Measurements from ENCODE around the gene EXOC6B. TPM values are rescaled to one million over a fixed set of nuclear protein-coding genes. Genes with fewer than 3 reads are reported as not detected.

The EXOC6B gene
- total and polyA plus RNA-seq, 9 of the 15 experiments (the other 6 are each of a cell fraction or from before 2014, with no cell fraction given): 0.28 to 4.2 (median 2.0) TPM

GRCh38 chr2:72757177-72757775 is 68.6 kb downstream of the EXOC6B start (continued):
- TF ChIP-seq CXXC5 (CRISPR knock-in tag; IDR thresholded peaks at IDR 0.05) (peak; percentile 70), ILK (tag; IDR thresholded peaks at IDR 0.05; ENCODE audit: borderline replicate concordance, low read depth) (0 out of 2 replicates have a peak, but pooled peaks have one; percentile 65), ZNF134 (CRISPR knock-in tag; conservative IDR thresholded peaks at IDR 0.05) (peak; percentile 74), CCAR2 (IDR thresholded peaks at IDR 0.05; ENCODE audit: low read depth, low read length) (no peak), ZNF592 (IDR thresholded peaks at IDR 0.05) (no peak; the same call in 1 of the 2 replicates), ZNF41 (CRISPR knock-in tag; conservative IDR thresholded peaks at IDR 0.05) (peak; percentile 88), ZNF436 (CRISPR knock-in tag; IDR thresholded peaks at IDR 0.05) (no peak), CTBP1 (IDR thresholded peaks at IDR 0.05; ENCODE audit: borderline replicate concordance) (peak; percentile 40; the same call in 1 of the 2 replicates), TCF7L2 (IDR thresholded peaks at IDR 0.05; ENCODE audit: low read depth, low read length) (no peak), NR4A1 (CRISPR knock-in tag; IDR thresholded peaks at IDR 0.05) (no peak), NR4A1 (tag; IDR thresholded peaks at IDR 0.05) (peak; percentile 95), ZNF175 (CRISPR knock-in tag; IDR thresholded peaks at IDR 0.05; ENCODE audit: low read depth) (peak; percentile 82; the same call in 1 of the 2 replicates), ZNF584 (CRISPR knock-in tag; IDR thresholded peaks at IDR 0.05; ENCODE audit: low read depth) (peak; percentile 83), RAD21 (CRISPR knock-in tag; conservative IDR thresholded peaks at IDR 0.05 in 1 of 2, IDR thresholded peaks at IDR 0.05 in 1 of 2) (peak in 1 of 2 experiments; percentile 22; a peak in 1 of 4 replicates), KLF6 (CRISPR knock-in tag; IDR thresholded peaks at IDR 0.05; ENCODE audit: borderline replicate concordance) (peak; percentile 93), ZNF197 (CRISPR knock-in tag; IDR thresholded peaks at IDR 0.05; ENCODE audit: low read depth) (peak; percentile 91; the same call in 1 of the 2 replicates), GATAD2A (IDR thresholded peaks at IDR 0.05) (no peak), ARID2 (IDR thresholded peaks at IDR 0.05) (no peak), CBFA2T3 (IDR thresholded peaks at IDR 0.05) (peak; percentile 51), GTF2A2 (tag; IDR thresholded peaks at IDR 0.05) (no peak), CREB5 (CRISPR knock-in tag; IDR thresholded peaks at IDR 0.05) (peak; percentile 75; the same call in 1 of the 2 replicates), ARID1B (IDR thresholded peaks at IDR 0.05) (no peak; the same call in 1 of the 2 replicates), RCOR1 (IDR thresholded peaks at IDR 0.05; ENCODE audit: borderline replicate concordance in 1 of 2, low read depth in 2 of 2, low read length in 2 of 2) (peak in 1 of 2 experiments; percentile 77; a peak in 2 of 4 replicates)

Data from K562 (cell line).